Fibroblast of skin of right quadriceps (primary cell): ENCODE results near the gene ARHGAP40.
A peak's percentile ranks its signal among the peaks of the same experiment; 100 is the strongest.

Experiments
- DNase-seq: peaks from one replicate; pipeline ENCODE4 v3.0.0-alpha.2; 2013

ARHGAP40 gene

GRCh38 chr20:38657390-38657789, 55.8 kb downstream of the ARHGAP40 start:
- no peak for DNase-seq

- DNase-seq = no peak
These were observed 57.4 kb downstream of the ARHGAP40 start for GRCh38 chr20:38658879-38659596.

GRCh38 chr20:38659597-38659880, 57.9 kb downstream of the ARHGAP40 start:
- no peak for DNase-seq

GRCh38 chr20:38660429-38660828, 58.8 kb downstream of the ARHGAP40 start:
- DNase-seq = no peak

GRCh38 chr20:38663660-38664059, 62.1 kb downstream of the ARHGAP40 start:
- no peak for DNase-seq

- no peak for DNase-seq
These were observed 62.7 kb downstream of the ARHGAP40 start for GRCh38 chr20:38664284-38664683.

GRCh38 chr20:38665094-38665493, 63.5 kb downstream of the ARHGAP40 start:
- DNase-seq = no peak

- no peak for DNase-seq
These were observed 64.1 kb downstream of the ARHGAP40 start for GRCh38 chr20:38665506-38666285.

- no peak for DNase-seq
These were observed 65.9 kb downstream of the ARHGAP40 start for GRCh38 chr20:38667417-38667956.

- DNase-seq = no peak
These were observed 68.1 kb downstream of the ARHGAP40 start for GRCh38 chr20:38669688-38670087.

GRCh38 chr20:38670786-38671185, 69.2 kb downstream of the ARHGAP40 start:
- no peak for DNase-seq

- no peak for DNase-seq
These were observed 69.6 kb downstream of the ARHGAP40 start for GRCh38 chr20:38671186-38671585.

- DNase-seq = no peak
These were observed 70.2 kb downstream of the ARHGAP40 start for GRCh38 chr20:38671701-38672292.

- DNase-seq = no peak
These were observed 70.9 kb downstream of the ARHGAP40 start for GRCh38 chr20:38672504-38672903.

- no peak for DNase-seq
These were observed 71.7 kb downstream of the ARHGAP40 start for GRCh38 chr20:38673261-38673660.

GRCh38 chr20:38673725-38674091, 72.1 kb downstream of the ARHGAP40 start:
- DNase-seq = peak; percentile 11

- peak; percentile 62 for DNase-seq
These were observed 72.6 kb downstream of the ARHGAP40 start for GRCh38 chr20:38674092-38674764.

- no peak for DNase-seq
These were observed 73.1 kb downstream of the ARHGAP40 start for GRCh38 chr20:38674765-38675133.

GRCh38 chr20:38676576-38676975, 75.0 kb downstream of the ARHGAP40 start:
- no peak for DNase-seq

GRCh38 chr20:38680500-38681306, 79.1 kb downstream of the ARHGAP40 start:
- DNase-seq = peak; percentile 30

GRCh38 chr20:38685271-38685670, 83.7 kb downstream of the ARHGAP40 start:
- DNase-seq = no peak

- DNase-seq = peak; percentile 43
These were observed 84.4 kb downstream of the ARHGAP40 start for GRCh38 chr20:38685853-38686473.
